ENCODE data around the gene PLCG2. TPM values are rescaled to one million over a fixed set of nuclear protein-coding genes. Genes with fewer than 3 reads are reported as not detected.
"Not testable (repeated sequence)": the region's sequence is repeated elsewhere in the genome, so short reads cannot be mapped to it uniquely, and the experiment has no call there.

Gene PLCG2
- total RNA-seq, 1 experiment from 2014 or later = 42.4 TPM

DNA sequence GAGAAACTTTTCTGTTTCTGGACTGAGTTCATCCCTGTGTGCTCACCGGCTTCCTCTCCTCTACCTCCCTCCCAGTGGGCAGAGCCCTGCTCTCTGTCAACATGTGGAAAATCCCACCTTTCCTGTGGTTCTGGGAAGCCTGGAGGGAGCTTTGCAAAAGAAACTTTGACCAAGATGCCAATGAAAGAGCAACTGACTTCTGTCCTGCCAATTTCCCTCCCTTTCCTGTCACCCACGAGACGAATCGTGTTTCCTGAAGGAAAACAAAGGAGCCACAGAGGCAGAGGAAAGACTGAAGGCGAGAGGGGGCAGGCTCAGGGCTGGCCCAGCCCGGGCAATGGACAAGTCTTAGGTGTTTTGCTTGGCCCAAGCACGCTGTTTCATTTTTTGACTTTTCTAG is 82.8 kb downstream of the PLCG2 start:
- no peak for DNase-seq (ENCODE audit: low spot score)
- in situ Hi-C loops (cut with HindIII; ENCODE audit: low sequenced_read_pairs) = no loop called here

DNA sequence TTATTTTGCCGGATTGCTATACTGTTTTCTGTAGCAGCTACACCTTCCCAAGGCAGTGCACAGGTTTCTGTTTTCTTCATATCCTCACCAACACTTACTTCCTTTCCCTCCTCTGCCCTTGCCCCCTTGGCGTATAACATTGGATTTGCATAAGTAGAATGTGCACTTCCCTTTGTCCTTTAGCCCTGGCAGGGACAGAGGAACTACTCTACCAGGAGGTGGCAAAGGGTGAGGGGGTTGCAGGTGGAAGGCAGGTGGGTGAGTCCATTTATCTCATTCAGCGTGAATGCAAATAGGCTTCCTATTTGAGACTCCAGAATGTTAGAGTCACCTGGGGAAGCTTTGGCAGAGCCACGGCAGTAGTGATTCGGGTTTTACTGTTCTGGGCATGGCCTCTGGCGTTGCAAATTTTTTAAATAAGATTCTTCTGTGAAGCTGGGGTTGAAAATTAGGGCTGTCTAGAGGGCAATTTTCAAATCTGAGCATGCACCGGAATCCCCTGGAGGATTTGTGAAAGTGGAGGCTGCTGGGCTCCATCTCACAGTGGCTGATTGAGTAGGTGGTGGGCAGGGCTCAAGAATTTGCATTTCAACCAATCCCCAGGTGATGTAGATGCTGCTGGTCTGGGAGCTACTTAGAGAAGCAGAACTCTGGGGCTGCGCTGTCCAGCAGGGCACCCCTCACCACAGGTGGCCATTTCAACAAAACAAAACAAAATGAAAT is 84.7 kb downstream of the PLCG2 start:
- in situ Hi-C loops (cut with HindIII; ENCODE audit: low sequenced_read_pairs) = no loop called here
- DNase-seq (ENCODE audit: low spot score) = no peak

DNA sequence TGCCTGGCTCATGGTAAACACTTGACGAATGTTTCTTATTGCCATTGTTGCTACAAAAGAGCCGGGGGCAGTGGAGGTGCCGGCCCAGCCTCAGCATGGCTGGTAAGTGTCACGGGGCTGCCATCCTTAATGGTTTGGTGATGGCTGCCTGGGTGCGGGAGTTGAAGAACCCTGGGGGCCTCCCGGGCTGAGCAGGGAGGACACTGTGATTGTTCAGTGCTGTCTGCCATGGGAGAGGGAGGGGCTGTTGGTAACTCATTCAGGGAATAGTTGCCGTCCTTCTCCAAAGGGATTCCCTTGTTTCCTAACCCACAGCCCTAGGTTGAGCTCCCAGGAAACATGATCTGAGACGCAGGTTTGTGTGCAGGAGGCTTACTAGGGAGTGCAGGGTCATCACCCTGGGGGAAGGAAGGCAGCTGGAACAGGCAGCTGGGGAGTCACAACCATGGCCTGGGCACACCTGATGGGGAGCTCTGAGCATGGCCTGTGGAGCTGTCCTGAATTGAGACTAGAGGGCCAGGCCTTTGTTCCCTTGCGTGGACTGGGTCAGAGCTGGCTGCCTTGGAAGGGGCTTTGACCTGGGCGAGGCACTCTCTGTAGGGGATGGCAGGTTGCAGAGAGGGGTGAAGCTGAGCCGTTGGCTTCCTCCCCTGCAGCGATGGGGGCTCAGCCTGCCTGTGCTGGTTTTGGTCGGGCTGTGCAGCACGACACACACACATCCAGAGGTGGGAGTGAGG is 85.7 kb downstream of the PLCG2 start:
- in situ Hi-C loops (cut with HindIII; ENCODE audit: low sequenced_read_pairs) = no loop called here
- no peak for DNase-seq (ENCODE audit: low spot score)

DNA sequence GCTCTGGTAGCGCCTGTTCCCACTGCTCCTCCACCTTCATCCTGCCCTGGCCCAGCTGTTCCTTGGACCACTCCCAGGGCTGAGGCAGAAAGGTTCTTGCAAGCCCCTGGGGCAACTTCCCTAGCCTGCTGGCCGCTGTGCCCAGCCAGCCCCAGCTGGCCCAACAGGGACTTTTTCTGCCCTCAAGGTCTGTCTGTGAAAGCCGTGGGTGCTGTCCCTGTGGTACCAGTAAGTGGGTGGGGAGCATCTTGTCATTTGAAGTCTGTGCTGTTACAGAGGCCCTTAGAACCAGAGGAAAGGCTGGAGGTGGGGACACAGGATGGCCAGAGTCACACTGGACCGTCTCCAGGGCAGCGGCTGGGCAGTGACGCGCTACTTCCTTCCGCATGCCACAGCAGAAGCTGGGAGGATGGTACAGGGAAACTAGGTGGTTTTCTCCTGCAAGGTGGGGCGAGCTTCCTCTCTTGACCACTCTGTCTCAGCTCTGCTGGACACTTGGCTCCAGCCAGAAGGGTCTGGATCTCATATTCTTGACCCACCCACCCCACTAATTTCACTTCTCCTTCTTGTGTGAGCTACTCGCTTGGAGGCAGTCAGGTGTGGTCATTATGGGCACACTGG is 87.8 kb downstream of the PLCG2 start:
- no peak for DNase-seq (ENCODE audit: low spot score)
- in situ Hi-C loops (cut with HindIII; ENCODE audit: low sequenced_read_pairs) = no loop called here

GRCh38 chr16:81868057-81868748 is 89.1 kb downstream of the PLCG2 start:
- in situ Hi-C loops (cut with HindIII; ENCODE audit: low sequenced_read_pairs) = no loop called here
- DNase-seq (ENCODE audit: low spot score) = no peak

DNA sequence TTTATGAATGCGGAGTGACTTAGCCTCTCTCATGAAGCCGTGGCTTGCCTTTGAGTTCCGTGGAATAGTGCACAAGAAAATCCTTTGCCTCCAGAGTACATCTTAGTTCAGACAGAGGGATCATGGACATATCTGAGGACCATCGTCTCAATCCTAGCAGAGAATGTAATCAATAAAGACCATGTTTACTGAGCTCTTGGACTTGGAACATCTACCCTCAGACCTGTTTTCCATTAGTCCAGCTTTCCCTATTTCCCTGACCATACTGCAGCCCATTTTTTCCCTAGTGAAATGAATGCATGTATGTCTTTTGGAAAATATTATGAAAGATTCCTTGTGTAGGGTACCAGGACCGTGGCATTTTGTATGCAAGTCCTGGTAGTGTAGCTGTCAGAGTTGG is 90.2 kb downstream of the PLCG2 start:
- in situ Hi-C loops (cut with HindIII; ENCODE audit: low sequenced_read_pairs) = no loop called here
- DNase-seq (ENCODE audit: low spot score) = no peak

- DNase-seq (ENCODE audit: low spot score) = no peak
- in situ Hi-C loops (cut with HindIII; ENCODE audit: low sequenced_read_pairs) = no loop called here
Observed at GRCh38 chr16:81873206-81873605, 94.1 kb downstream of the PLCG2 start.

- in situ Hi-C loops (cut with HindIII; ENCODE audit: low sequenced_read_pairs) = no loop called here
- no peak for DNase-seq (ENCODE audit: low spot score)
Observed at GRCh38 chr16:81873843-81874752, 95.0 kb downstream of the PLCG2 start.

- DNase-seq (ENCODE audit: low spot score) = no peak
- in situ Hi-C loops (cut with HindIII; ENCODE audit: low sequenced_read_pairs) = no loop called here
Observed at GRCh38 chr16:81875461-81875860, 96.4 kb downstream of the PLCG2 start.

DNA sequence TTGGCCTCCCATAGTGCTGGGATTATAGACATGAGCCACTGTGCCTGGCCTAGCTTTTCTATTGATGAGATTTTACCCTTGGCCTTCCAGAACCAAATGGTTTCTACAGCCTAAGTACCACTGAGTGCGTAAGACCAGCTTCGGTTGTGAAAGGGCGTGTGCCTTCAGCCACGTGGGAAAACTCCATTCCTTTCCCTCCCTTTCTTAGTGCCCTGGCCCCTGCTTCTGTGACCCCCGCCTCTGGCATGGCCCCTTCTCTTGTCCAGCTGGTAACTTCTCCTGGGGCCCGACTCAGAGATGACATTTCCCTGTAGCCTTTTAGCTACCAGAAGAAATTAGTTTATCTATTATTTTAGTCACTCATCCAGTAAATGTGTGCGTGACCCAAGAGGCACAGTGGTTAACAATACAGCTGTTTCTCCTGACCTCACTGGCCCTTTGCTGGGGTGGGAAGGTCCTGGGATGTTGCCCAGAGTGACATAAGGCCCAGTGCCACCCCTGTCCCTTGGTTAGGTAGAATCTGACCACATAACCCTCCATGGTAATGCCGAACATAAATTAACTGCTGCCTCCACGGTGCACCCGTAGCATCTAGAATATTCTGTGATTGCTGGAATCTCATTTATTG is 97.3 kb downstream of the PLCG2 start:
- in situ Hi-C loops (cut with HindIII; ENCODE audit: low sequenced_read_pairs) = no loop called here
- no peak for DNase-seq (ENCODE audit: low spot score)

- in situ Hi-C loops (cut with HindIII; ENCODE audit: low sequenced_read_pairs) = not testable (repeated sequence)
Observed at GRCh38 chr16:81877490-81877889, 98.4 kb downstream of the PLCG2 start.

GRCh38 chr16:81878529-81878928 is 99.4 kb downstream of the PLCG2 start:
- in situ Hi-C loops (cut with HindIII; ENCODE audit: low sequenced_read_pairs) = no loop called here
- no peak for DNase-seq (ENCODE audit: low spot score)

More at GRCh38 chr16:81877490-81877889, 98.4 kb downstream of the PLCG2 start:
- DNase-seq (ENCODE audit: low spot score) = not testable (repeated sequence)

DNA sequence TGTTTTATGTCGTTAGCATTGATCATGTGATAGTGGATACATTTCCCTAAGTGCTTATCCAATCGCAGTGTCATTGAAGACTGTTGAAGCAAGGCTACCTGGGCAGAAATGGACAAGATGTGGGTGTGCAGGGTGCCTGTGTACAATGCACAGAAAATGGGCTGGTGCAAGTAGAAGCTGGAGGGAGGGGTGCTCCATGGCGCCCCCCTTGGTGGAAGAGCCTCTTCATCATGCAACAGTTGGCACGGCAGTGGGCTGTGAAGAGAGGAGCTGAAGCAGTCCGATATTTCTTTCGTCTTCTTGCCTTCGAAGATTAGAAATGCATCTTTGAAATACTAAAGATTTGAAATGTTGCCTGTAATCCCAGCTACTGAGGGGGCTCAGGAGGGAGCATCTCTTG is 100.5 kb downstream of the PLCG2 start:
- DNase-seq (ENCODE audit: low spot score) = no peak
- in situ Hi-C loops (cut with HindIII; ENCODE audit: low sequenced_read_pairs) = no loop called here

GRCh38 chr16:81880816-81881215 is 101.7 kb downstream of the PLCG2 start:
- in situ Hi-C loops (cut with HindIII; ENCODE audit: low sequenced_read_pairs) = no loop called here
- DNase-seq (ENCODE audit: low spot score) = no peak

GRCh38 chr16:81881228-81881627 is 102.1 kb downstream of the PLCG2 start:
- DNase-seq (ENCODE audit: low spot score) = no peak
- in situ Hi-C loops (cut with HindIII; ENCODE audit: low sequenced_read_pairs) = no loop called here

DNA sequence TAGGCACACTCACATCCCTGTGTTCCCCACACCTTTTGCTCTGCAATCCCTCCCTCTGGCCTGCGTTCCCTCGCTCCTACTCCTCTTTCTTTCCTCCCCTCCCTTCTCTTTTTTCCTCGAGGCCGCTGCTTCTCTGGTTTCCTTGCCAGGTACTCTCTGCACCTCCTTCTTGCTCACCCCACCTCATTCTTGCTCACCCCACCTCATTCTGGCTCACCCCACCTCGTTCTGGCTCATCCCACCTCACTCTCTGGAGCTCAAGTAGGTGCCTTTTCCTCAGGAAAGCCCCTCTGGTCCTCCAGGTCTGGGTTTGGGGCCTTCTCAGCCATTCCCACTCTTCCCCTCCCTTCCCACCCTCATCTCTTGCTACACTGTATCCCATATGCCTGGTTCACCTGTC is 103.5 kb downstream of the PLCG2 start:
- DNase-seq (ENCODE audit: low spot score) = no peak
- in situ Hi-C loops (cut with HindIII; ENCODE audit: low sequenced_read_pairs) = no loop called here

DNA sequence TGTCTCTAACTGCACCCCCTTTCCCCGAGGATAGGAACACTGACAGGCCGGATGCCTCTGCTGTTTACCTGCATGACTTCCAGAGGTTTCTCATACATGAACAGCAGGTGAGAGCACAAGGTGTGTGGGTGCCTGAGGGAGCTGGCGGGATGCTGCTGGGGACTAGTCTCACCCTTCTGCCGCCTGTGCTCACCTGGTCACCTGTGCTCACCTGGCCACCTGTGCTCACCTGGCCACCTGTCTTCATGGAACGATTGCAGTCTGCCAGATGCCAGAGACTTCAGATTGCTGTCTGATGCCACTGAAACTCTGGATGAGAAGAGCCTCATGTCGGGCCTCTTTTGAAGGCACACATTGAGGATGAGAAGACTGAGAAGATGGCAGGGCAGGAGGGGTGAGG is 104.1 kb downstream of the PLCG2 start:
- in situ Hi-C loops (cut with HindIII; ENCODE audit: low sequenced_read_pairs) = no loop called here
- DNase-seq (ENCODE audit: low spot score) = no peak

DNA sequence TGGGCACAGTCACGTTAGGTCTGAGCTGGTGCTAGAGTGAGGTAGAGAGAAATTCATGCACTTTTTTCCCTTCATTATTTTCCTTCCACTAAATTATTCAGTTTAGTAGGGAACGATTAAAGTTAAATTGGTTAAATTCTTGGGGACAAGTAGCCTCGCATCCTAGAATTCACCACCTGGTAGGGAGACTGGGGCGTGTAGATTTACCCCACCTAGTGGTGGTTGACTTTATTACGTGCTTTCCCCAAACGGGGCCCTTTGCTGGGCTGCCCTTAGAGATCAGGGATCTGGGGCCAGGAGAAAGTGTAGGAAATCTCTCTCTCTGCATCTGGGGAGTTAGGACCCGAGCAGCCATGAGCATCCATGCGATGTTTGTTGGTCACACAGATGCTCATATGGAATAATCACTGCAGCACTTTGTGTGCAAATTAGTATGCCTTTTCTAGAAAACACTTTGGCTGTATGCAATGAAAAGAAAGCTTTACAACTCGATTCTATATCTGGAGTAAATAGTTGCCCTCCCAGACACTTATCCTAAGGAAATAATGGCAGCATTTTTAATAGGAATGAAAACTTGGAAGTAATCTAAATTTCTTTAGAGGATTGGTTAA is 107.0 kb downstream of the PLCG2 start:
- in situ Hi-C loops (cut with HindIII; ENCODE audit: low sequenced_read_pairs) = no loop called here
- no peak for DNase-seq (ENCODE audit: low spot score)

All from G401 (cell line).